GM08714 (cell line): ENCODE results near the gene TRMT112.

Experiments
- H3K4me3 ChIP-seq: fragments of 200-500 bp; sonication (Bioruptor generic); 2 replicates; pipeline ENCODE4 v1.5.1; 2014; ENCODE audit warnings: mild to moderate bottlenecking, low read length, inconsistent platforms
- ZNF274 ChIP-seq: IDR thresholded peaks from 2 replicates; pipeline ENCODE4 v1.6.1; 2012; ENCODE audit warnings: mild to moderate bottlenecking, low read depth, low read length

Gene TRMT112

DNA sequence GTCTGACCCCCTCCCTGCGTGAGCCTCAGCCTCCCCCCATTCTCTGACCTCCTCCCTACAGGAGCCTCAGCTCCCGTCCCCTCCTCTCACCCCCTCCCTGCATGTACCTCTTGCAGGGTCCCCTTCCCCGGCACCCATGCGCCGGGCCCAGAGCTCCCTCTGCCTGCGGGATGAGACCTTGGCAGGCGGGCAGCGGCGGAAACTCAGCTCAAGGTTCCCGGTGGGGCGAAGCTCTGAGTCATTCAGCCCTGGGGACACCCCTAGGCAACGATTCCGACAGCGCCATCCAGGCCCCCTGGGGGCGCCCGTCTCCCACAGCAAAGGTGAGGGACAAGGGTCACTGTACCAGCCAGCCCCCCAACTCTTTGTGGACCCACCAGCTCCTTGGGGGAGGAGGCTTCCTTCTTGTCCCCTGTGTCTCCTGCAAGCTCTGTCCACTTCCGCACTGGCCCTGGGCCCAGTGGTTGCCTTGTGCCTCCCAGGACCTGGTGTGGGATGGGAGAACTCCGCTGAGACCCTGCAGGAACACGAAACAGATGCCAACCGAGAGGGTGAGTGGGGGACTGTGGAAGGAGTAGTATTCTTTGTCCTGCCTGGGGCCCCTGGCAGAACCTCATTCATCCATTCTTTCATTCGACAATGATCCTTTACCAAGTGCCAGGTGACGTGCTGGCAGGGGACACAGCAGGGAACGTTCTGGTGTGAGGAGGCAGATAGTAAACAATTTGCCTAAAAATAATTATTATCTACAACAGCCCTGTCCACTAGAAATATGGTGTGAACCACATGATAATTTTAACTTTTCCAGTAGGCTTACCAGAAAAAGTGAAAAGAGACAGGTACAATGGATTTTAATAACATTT lies 38.0 kb upstream of the TRMT112 start:
- no peak for TF ChIP-seq ZNF274
- H3K4me3 ChIP-seq: no peak overlapping the region

DNA sequence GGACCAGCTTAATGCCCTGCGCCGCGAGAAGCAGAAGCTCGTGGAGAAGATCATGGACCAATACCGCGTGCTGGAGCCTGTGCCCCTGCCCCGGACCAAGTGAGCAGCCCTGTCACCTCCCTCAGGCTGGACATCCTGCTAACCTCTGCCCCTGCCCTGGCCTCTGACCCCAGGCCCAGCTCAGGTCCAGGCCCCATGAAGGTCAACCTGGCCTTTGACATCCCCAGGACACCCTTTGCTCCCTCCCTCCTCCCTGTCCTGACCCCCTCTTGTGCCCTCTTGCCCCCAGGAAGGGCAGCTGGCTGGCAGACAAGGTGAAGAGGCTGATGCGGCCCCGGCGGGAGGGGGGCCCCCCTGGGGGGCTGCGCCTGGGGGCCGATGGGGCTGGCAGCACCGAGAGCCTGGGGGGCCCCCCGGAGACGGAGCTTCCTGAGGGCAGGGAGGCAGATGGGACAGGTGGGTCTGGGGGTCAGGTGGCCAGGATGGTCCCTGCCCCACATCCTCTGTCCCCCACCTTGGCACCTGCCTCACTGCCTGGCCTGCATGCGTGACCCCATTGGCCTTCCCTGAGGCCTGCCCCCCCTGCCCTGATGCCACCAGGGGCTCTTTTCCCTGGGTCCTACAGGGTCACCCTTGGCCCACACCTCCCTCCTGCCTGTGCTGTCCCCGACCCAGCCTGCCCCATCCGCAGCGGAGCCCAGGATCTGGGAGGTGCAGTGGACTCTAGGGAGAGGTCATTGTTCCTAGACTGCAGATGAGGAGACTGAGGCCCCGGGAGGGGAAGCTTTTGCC lies 36.6 kb upstream of the TRMT112 start:
- H3K4me3 ChIP-seq: no peak overlapping the region
- no peak for TF ChIP-seq ZNF274

DNA sequence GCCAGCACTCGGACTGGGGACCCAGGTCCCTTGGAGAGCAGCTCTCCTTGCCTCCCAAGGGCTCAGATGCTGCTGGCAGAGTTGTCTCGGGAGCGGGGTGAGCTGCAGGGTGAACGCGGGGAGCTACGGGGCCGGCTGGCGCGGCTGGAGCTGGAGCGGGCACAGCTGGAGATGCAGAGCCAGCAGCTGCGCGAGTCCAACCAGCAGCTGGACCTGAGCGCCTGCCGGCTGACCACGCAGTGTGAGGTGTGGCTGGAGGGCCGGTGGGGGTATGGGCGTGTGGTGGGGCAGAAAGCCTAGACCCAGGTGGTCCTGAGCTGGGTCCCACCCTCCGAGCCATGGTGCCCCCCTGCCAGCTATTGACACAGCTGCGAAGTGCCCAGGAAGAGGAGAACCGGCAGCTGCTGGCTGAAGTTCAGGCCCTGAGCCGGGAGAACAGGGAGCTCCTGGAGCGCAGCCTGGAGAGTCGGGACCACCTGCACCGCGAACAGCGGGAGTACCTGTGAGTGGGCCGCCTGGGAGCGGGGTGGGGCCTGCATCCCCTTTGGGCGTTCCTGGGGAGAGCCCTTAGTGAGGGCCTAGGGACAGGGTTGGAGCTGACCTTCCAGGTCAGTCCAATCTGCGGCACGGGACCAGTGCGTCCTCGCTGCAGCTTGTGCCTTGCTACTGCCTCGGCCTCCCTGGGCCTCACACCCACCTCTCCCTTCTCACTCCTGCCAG lies 35.8 kb upstream of the TRMT112 start:
- no peak for TF ChIP-seq ZNF274
- H3K4me3 ChIP-seq: no peak overlapping the region

DNA sequence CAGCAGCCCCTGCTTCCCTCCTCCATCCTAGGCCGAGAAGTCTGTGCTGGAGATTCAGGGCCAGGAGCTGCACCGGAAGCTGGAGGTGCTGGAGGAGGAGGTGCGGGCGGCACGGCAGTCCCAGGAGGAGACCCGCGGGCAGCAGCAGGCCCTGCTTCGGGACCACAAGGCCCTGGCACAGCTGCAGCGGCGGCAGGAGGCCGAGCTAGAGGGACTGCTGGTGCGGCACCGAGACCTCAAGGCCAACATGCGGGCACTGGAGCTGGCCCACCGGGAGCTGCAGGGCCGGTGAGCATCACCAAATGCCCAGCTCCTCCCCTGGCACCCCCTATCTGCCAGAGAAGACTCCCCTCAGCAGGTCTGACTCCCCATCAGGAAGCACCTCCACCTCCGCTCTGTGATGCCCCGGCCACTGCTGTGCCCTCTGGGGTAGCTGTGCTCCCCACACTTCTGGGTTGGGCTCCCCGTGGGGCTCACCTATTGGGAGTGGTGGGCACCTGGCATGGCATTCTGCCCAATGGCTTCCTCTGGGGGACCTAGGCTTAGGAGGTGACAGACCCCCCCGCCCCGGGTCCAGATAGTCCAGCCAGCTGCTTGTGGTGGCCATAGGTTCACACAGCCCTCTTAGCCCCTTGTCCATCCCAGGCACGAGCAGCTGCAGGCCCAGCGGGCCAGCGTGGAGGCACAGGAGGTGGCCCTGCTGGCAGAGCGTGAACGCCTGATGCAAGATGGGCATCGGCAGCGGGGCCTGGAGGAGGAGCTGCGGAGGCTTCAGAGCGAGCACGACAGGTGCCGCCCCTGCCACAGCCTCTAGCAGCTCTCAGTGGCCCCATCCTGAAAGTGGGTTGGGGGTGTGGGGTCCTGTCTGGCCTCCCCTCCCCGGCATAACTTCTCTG lies 35.0 kb upstream of the TRMT112 start:
- H3K4me3 ChIP-seq: no peak overlapping the region
- no peak for TF ChIP-seq ZNF274

DNA sequence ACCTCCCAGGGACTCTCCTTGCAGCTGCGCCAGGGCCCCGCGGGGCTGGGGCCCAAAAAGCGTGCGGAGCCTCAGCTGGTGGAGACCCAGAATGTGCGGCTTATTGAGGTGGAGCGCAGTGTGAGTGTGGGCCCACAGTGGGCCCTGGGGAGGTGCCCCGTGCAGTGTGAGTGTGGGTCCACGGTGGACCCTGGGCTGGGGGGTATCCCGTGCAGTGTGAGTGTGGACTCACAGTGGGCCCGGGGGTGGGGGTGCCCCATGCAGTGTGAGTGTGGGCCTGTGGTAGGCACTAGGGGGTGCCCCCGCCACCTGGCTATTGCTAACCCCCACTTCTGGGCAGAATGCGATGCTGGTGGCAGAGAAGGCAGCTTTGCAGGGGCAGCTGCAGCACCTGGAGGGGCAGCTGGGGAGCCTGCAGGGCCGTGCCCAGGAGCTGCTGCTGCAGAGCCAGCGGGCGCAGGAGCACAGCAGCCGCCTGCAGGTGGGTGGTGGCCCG lies 33.8 kb upstream of the TRMT112 start:
- H3K4me3 ChIP-seq: no peak overlapping the region
- TF ChIP-seq ZNF274: no peak

DNA sequence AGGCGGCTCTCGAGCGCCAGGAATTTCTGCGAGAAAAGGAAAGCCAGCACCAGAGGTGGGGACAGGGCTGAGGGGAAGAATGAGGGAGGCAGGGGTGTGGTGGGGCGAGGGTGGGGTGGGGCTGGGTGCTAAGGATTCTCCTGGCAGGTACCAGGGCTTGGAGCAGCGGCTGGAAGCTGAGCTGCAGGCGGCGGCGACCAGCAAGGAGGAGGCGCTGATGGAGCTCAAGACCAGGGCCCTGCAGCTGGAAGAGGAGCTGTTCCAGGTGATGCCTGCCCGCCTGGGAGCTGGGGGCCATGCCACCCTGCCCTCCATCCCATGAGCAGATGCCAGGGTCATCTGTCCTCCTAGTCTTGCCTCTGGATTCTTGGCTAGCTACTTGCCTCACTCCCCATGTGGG lies 32.0 kb upstream of the TRMT112 start:
- no peak for TF ChIP-seq ZNF274
- no peak overlapping the region for H3K4me3 ChIP-seq

DNA sequence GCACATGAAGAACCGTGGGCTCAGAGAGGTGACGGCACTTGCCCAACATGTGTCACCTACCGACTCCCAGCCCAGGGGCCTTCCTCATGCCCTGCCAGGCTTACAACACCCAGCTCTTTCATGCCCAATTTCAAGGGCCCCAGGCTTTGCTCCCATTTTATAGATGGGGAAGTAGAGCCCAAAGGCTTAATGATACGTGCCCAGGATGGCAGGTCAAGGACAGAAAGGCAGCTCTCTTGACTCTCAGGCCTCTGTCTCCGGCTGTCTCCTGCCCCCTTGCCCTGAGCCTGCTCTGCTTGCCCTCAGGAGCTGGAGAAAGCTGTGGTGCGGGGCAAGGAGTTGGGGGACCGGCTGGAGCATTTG lies 31.6 kb upstream of the TRMT112 start:
- H3K4me3 ChIP-seq: no peak overlapping the region
- no peak for TF ChIP-seq ZNF274

DNA sequence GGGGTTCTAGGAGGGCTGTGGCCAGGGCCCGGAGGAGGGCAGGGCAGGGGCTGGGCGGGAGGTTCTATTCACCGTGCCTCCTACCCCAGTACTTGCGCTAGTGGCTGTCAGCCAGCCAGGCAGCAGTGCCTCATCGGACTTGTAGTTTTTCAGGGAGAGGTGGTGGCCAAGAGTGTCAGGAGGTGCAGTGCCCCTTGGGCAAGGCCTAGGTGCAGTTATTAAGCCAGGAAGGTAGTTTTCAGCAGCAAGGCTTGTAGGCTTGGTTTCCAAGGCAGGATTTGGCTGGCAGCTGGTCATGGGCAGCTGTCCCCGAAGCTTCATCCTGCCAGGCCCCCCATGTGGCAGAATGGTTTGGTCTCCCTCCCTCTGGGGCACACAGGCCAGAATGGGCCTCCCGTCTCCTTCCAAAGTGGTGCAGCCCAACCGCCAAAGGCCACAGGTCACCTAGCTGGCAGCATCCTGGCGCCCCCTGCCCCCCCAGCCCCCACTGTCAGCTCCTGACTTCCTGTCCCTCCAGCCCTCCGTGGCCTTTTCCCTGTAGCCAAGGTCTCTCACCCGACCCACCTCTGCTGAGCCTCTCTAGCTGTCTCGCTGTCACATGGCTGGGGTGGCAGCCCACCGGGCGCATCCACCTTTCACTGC lies 31.1 kb upstream of the TRMT112 start:
- TF ChIP-seq ZNF274: no peak
- no peak overlapping the region for H3K4me3 ChIP-seq

DNA sequence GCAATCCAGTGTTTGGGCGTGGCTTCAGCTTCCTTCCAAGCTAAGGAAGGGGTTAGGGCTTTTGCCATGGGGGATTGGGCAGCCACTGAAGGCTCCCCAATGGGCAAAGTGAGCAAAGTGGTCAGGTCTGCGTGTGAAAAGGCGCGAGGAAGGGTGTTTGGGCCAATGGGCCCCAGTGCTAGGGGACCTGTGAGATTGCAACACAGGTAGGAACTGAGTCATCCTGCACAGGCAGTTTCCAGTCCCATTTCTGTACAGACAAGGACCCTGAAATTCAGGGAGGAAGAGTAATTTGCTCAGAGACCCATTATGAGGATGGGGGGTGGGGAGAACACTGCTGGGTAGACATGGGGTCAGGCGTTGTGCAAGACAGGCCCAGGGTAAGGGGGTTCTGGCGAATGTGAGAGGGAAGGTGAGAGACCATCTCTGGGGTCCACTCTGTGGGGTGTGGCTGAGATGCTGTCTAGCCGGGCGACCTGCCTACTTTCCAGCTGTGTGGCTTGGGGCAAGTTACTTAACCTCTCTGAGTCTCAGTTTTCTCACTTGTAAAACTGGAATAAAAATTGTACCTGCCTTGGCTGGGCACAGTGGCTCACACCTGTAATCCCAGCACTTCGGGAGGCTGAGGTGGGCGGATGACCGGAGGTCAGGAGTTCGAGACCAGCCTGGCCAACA lies 30.0 kb upstream of the TRMT112 start:
- H3K4me3 ChIP-seq: no peak overlapping the region
- TF ChIP-seq ZNF274: no peak

DNA sequence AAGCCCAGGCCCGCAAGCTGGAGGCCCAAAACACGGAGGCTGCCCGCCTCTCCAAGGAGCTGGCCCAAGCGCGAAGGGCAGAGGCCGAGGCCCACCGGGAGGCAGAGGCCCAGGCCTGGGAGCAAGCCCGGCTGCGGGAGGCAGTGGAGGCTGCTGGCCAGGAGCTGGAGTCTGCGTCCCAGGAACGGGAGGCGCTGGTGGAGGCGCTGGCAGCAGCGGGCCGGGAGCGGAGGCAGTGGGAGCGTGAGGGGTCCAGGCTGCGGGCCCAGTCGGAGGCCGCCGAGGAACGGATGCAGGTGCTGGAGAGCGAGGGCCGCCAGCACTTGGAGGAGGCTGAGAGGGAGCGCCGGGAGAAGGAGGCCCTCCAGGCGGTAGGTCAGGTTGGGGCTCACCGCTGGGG lies 27.4 kb upstream of the TRMT112 start:
- no peak for TF ChIP-seq ZNF274
- no peak overlapping the region for H3K4me3 ChIP-seq

DNA sequence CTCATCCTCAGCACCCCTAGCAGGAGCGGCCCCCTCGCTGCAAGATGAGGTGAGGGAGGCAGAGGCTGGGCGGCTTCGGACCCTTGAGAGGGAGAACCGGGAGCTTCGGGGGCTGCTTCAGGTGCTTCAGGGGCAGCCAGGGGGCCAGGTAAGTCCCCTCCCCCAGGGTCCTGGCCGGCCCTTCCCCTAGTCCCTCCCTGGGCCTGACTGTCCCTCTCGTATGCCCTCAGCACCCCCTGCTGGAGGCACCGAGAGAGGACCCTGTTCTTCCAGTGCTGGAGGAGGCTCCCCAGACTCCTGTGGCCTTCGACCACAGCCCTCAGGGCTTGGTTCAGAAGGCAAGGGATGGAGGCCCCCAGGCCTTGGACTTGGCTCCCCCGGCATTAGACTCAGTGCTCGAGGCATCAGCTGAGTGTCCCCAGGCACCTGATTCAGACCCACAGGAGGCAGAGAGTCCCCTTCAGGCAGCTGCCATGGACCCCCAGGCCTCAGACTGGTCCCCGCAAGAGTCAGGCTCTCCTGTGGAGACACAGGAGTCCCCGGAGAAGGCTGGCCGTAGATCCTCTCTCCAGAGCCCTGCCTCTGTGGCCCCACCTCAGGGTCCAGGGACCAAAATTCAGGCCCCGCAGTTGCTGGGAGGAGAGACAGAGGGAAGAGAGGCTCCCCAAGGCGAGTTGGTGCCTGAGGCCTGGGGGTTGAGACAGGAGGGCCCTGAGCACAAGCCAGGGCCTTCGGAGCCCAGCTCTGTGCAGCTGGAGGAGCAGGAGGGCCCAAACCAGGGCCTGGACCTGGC lies 26.6 kb upstream of the TRMT112 start:
- no peak for TF ChIP-seq ZNF274
- no peak overlapping the region for H3K4me3 ChIP-seq

DNA sequence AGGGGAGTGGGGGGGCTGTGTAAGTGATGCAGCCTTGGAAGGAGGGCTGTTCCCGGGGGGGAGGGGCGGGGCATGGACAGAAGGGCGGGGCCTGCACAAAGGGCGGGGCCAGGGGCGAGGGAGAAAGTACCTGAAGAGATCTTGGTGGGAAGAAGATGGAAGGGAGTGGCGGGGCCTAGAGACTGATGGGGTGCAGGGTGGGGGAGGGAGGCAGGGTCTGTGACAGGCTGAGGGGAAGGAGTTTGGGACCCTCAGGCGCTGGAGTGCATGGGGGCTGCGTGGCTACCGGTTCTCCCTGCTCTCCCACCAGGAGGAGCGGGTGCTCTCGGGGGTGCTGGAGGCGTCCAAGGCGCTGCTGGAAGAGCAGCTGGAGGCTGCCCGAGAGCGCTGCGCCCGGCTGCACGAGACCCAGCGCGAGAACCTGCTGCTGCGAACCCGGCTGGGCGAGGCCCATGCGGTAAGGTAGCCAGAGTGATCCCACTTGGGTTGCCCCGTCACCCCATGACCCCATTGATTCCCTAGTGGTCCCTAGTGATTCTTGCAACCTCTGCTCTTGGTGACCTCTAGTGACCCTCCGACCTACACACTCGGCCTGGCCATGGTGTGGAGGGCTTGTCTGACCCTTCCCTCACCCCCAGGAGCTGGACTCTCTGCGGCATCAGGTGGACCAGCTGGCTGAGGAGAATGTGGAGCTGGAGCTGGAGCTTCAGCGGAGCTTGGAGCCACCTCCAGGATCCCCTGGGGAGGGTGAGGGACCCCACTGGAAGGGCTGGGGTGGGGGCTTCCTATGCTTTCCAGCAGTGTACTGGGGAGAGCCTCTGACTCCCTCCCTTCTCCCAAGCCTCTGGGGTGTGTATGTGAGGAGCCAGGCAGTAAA lies 25.7 kb upstream of the TRMT112 start:
- H3K4me3 ChIP-seq: no peak overlapping the region
- TF ChIP-seq ZNF274: no peak
